OCI-LY1 (cell line): ENCODE measurements around the gene INPP5A.

Experiments used
- CTCF ChIP-seq: fragments of 200-600 bp; sonication (generic), shearing (Covaris generic); IDR thresholded peaks from 2 replicates; pipeline ENCODE4 v1.5.1; 2017; ENCODE audit warnings: mild to moderate bottlenecking, antibody characterized with exemption, low read length, moderate library complexity, mixed read lengths
- EZH2 ChIP-seq: fragments of 200-600 bp; sonication (generic), shearing (Covaris generic); IDR thresholded peaks from 2 replicates; pipeline ENCODE4 v1.8.0; 2017; ENCODE audit warnings: borderline replicate concordance, mixed run types, mild to moderate bottlenecking, antibody characterized with exemption, low read length, moderate library complexity, mixed read lengths

GRCh38 chr10:132748135-132748534 is 210.5 kb downstream of the INPP5A start:
- TF ChIP-seq CTCF (no peak), EZH2 (no peak)
